ENCODE data around the gene USP48.

DNA sequence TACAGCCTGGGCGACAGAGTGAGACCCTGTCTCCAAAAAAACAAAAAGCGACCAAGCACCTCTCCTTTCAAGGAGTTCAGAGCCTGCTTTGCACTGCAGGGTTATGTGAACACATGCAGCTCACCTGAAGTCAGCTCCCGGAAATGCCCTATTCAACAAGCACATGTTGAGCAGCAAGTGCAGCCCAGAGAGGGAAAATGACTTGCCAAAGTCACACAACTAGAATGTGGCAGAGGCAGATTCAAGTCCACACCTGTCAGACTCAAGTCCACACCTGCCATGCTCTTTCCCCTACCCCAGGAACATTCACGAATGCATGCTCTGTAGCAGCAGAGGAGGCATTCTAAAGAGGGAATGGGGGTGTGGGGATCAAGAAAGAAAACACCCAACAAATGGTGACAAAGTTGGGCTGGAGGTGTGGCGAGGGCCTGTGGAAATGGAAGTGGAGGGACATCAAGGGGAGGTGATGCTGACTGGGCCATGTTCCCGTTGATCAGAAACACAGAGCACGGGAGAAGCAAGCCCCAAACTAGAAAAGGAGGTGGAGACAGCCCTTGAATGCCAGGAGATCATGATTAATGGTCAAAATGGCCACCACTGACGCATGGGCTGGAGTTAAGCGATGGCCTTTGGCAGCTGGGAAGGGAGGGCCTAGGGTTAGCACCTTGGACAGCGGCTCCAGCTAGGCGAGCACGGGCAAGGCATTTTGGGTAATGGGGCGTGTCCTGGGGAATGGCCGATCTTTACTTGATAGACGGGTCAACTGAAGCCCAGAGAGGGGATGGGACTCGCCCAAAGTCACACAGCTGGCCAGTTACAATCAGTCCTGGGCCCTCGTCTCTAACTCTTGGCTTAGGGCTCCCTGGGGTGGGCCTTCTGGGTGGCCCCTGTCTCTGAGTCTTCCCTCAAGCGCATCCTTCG, 135.3 kb downstream of the USP48 start:
- TF ChIP-seq, protein P1, sequence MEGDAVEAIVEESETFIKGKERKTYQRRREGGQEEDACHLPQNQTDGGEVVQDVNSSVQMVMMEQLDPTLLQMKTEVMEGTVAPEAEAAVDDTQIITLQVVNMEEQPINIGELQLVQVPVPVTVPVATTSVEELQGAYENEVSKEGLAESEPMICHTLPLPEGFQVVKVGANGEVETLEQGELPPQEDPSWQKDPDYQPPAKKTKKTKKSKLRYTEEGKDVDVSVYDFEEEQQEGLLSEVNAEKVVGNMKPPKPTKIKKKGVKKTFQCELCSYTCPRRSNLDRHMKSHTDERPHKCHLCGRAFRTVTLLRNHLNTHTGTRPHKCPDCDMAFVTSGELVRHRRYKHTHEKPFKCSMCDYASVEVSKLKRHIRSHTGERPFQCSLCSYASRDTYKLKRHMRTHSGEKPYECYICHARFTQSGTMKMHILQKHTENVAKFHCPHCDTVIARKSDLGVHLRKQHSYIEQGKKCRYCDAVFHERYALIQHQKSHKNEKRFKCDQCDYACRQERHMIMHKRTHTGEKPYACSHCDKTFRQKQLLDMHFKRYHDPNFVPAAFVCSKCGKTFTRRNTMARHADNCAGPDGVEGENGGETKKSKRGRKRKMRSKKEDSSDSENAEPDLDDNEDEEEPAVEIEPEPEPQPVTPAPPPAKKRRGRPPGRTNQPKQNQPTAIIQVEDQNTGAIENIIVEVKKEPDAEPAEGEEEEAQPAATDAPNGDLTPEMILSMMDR (IDR thresholded peaks at IDR 0.05) = no peak
- TF ChIP-seq POLR2A (IDR thresholded peaks at IDR 0.05) = no peak

Measured in adrenal gland (tissue), 5 donors.